HG03354 (cell line): Measurements from ENCODE around the gene SLCO3A1.
"Not testable (repeated sequence)": the region's sequence is repeated elsewhere in the genome, so short reads cannot be mapped to it uniquely, and the experiment has no call there.

Experiments used
- ATAC-seq: cut with Tn5 transposase; IDR thresholded peaks from one replicate; pipeline ENCODE4 v1.9.1; 2021; ENCODE audit warnings: mild to moderate bottlenecking; ENCODE audit not compliant: unreplicated experiment, poor library complexity, severe bottlenecking

SLCO3A1 gene

GRCh38 chr15:91950631-91951329, 97.3 kb downstream of the SLCO3A1 start:
- ATAC-seq, result no peak

GRCh38 chr15:91952216-91952615, 98.7 kb downstream of the SLCO3A1 start:
- ATAC-seq, result no peak

- ATAC-seq, result no peak
Observed at GRCh38 chr15:91953432-91953831, 99.9 kb downstream of the SLCO3A1 start.

- no peak for ATAC-seq
Observed at GRCh38 chr15:91954292-91954691, 100.8 kb downstream of the SLCO3A1 start.

DNA sequence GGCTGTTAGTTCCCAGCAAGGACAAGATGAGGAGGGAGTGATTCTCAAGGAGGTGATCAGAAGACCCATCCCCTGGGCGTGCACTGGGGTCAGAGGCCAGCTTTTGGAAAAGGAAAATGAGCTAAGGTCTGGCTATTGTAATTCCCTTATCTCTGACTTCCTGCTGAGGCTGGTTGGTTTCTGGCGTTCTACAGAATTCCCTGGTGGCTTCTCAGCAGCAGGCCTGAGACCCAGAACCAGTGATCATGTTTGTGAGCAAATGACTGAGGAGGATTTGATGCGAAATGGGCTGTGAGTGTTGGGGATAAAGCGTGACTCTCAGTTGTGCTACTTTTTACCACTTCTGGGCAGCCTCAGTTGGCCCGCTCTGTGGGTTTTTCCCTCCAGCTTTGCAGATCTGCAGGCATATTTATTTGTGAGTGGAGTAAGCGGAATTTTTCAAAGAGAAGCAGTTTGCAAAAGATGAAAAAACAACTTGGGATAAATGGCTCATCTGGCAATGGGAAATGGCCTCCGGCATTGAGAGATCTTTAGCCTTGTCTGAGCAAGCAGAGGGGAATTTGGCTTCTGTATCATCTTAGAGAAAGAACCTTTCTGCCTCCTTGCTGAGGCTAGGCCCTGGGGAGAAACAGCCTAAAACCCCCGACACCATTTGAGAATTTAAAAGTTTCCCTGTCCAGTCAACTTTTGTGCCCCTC, 102.7 kb downstream of the SLCO3A1 start:
- no peak for ATAC-seq

GRCh38 chr15:91961357-91961756, 107.8 kb downstream of the SLCO3A1 start:
- ATAC-seq, result no peak

DNA sequence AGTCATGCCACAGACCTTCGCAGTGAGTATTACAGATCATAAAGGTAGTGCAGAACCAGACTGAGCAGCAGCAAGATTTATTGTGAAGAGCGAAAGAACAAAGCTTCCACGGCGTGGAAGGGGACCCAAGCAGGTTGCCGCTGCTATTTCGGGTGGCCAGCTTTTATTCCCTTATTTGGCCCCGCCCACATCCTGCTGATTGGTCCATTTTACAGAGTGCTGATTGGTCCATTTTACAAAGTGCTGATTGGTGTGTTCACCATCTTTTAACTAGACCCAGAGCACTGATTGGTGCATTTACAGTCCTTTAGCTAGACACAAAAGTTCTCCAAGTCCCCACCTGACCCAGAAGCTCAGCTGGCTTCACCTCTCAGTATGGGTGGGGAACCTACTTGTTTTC, 110.2 kb downstream of the SLCO3A1 start:
- not testable (repeated sequence) for ATAC-seq

DNA sequence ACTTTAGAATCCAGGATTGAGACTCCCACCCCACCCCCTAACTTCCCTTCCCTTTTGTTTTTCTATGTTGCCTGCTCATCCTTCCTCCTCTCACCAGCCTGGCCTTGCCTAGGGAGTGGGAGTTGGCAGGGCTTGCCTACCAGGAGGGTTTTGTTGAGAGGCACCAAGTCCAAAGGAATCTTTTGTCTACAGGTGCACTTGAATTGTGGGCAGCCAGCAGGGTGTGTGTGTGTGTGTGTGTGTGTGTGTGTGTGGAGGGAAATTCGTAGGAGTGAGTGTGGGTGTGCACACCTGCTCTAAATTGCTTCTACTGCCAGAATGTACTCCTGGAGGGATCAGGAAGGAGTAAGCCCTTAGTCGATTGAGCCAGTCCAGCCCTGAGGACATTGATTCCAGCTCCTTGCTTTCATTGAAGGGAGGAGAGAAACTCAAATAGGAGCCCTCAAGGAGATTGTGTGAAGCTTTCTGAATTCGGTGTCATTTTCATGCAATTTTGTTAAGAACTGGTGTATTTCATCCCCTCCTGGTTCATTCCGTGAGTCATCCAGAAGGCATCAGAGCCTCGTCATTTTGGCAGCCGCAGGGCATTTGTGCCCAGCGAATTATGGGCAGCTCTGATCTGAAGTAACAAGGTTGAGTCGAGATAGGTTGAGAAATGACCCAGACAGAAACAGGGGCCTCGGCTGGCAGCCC, 112.1 kb downstream of the SLCO3A1 start:
- ATAC-seq, result no peak

- no peak for ATAC-seq
Observed at GRCh38 chr15:91966194-91966552, 112.7 kb downstream of the SLCO3A1 start.

DNA sequence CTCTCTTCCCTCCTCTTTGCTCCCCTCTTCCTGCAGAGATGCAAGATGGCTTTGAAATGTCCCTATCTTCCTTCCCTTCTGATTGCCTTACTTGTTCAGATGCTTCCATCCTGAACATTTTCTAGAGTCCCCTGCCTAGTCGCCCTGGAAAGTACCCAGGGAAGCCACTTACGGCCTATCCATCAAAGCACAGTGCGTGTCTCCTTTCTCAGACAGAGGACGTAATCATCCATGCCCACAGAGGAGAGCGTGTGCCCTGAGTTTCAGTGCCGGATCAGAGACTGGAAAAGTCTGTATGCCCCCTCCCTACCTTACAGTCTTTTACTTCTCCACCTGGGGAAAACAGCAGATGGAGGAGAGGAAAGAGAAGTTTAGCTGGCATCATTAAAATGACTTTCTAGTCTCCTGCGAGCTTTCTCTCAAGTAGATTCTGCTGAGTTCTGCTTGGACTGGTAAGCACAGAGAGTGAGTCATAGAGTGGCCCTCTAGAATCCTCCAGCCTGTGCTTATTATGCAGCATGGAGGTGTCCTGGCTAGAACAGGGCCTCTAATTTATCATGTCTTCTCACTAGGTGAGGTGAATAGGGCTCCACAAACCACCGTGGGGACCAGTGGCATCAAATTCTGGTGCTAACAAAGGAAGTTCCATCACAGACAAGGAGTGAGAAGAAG, 114.6 kb downstream of the SLCO3A1 start:
- no peak for ATAC-seq

DNA sequence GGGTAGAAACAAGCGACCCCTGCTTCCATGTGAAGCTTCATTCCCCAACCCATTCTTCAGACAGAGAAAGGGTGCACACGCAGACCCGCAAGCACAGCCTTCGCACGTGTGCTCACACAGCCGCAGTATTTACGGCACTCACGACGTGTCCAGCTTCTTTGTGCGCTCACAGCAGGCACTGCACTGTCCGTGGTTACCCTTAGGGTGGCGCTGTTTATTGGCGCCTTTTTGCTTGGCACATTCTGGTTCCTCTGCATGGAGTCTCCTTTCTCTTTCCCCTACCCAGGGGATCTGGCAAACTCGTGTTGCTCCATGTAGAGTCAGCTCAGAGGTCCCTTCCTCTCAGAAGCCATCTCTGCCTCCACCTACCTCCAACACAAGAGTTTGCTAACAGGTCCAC, 115.1 kb downstream of the SLCO3A1 start:
- no peak for ATAC-seq

DNA sequence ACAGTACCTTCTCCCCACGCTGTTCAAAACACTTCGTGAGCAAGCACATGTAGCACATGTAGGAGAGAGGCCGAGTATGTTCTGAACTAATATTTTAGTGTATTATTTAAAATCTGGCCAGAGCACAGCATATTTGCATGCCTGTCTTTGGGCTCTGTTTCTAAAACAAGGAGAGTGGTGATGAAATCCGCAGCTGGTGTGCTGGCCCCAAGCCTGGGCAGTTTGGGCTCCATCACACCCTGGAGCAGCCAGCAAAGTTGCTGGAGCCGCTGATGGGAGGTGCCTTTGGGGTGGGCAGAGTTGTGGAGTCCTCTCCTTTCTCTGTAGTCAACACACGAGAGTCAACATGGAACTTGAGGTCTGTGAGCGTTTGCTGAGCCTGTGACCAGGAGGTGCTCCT, 116.6 kb downstream of the SLCO3A1 start:
- ATAC-seq, result no peak

DNA sequence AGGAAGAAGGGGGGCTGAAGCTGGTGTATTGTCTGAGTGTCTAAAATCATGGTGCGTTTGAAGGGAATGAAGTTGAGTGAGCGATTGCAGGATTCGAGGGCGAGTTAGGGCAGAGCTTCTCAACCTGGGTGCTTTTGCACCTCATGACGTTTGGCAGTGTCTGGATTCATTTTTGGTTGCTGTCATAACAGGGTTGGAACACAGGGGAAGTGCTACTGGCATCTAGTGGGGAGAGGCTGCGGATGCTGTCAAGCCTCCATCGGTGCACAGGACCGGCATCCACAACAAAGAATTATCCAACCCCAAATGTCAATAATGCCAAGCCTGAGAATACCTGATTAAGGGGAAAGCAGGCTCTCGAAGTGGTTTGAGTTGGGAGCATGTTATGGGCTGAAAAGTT, 120.0 kb downstream of the SLCO3A1 start:
- ATAC-seq, result no peak

- no peak for ATAC-seq
Observed at GRCh38 chr15:91974321-91974720, 120.8 kb downstream of the SLCO3A1 start.

DNA sequence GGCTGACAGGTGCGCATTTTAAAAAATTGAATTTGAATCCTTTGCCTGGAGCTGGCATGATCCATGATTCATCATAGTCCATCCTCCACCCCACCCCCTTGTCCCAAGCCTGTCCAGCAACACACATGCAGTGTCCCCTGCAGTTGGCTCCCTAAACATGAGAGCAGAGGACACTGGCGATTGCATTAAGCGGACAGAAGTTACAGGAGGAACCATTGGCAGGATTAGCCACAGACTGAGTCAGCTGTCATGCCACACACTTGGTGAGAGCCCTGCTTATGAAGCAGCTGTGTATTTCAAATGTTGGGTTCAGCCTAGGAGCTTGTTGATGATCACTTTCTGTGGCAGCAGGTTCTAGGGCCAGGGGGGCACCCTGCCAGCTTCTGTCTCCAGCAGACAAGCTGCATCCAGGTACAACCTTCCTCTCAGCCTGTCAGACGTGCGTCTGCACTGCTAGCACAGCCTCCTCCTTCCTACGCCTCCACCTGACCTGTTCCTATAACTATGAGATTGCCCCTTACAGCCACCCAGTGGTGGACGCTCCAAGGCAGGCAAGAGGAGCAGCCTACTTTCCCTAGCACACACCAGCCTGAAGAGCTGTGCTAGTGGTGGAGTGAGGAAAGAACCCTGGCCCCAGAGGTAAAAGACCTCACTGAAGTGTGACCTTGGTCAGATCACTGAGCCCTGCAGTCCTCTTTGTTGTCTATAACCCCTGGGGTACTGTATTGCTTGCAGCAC, 121.9 kb downstream of the SLCO3A1 start:
- ATAC-seq, result no peak

GRCh38 chr15:91976966-91977365, 123.5 kb downstream of the SLCO3A1 start:
- no peak for ATAC-seq

GRCh38 chr15:91980502-91981267, 127.2 kb downstream of the SLCO3A1 start:
- ATAC-seq, result no peak

GRCh38 chr15:91981821-91982800, 128.6 kb downstream of the SLCO3A1 start:
- ATAC-seq, result no peak
